CD4-positive, CD25-positive, alpha-beta regulatory T cell (primary cell): Measurements from ENCODE around the gene ATOH8. TPM values are rescaled to one million over a fixed set of nuclear protein-coding genes. Genes with fewer than 3 reads are reported as not detected.

ENCODE experiments used
- ATAC-seq, 2 donors: fragments of 150-1000 bp; cut with Tn5 transposase; one replicate each; pipeline ENCODE4 v1.10.0; 2021; ENCODE audit warnings: low read depth in 2 of 2, moderate number of reproducible peaks in 2 of 2, moderate library complexity in 1 of 2
- DNase-seq, 3 donors: peaks; one replicate each; pipeline versions ENCODE4 v3.0.0 to v3.0.0-alpha.2; 2012 to 2022; ENCODE audit warnings: mixed read lengths in 1 of 3
- H3K27ac ChIP-seq: one replicate; pipeline ENCODE4 v1.7.0; 2013; ENCODE audit warnings: mild to moderate bottlenecking, low read length; ENCODE audit not compliant: insufficient read depth, poor library complexity, severe bottlenecking
- H3K27me3 ChIP-seq: one replicate; pipeline ENCODE4 v1.7.0; 2013; ENCODE audit warnings: low read length; ENCODE audit not compliant: control insufficient read depth, insufficient read depth
- H3K36me3 ChIP-seq: one replicate; pipeline ENCODE4 v1.7.0; 2013; ENCODE audit warnings: mild to moderate bottlenecking, low read length, moderate library complexity; ENCODE audit not compliant: control insufficient read depth, insufficient read depth
- H3K4me1 ChIP-seq: 2 replicates; pipeline ENCODE4 v1.7.0; 2013; ENCODE audit warnings: mild to moderate bottlenecking, low read length; ENCODE audit not compliant: insufficient read depth, control insufficient read depth, poor library complexity, severe bottlenecking
- H3K4me3 ChIP-seq: one replicate; pipeline ENCODE4 v1.7.0; 2013; ENCODE audit warnings: low read depth, mild to moderate bottlenecking, low read length, moderate library complexity
- H3K9me3 ChIP-seq, 2 experiments: 1 replicate in 1 of 2; 2 replicates in 1 of 2; pipeline ENCODE4 v1.7.0; 2013; ENCODE audit warnings: low read length in 2 of 2, mild to moderate bottlenecking in 1 of 2, moderate library complexity in 1 of 2; ENCODE audit not compliant: control insufficient read depth in 2 of 2
- H3K27ac Mint-ChIP-seq, 3 donors: one replicate each; pipeline ENCODE4 v1.8.0; 2020 to 2022; ENCODE audit warnings: mild to moderate bottlenecking in 3 of 3, mixed read lengths in 3 of 3, moderate library complexity in 2 of 3
- H3K27me3 Mint-ChIP-seq: one replicate; pipeline ENCODE4 v1.8.0; 2022; ENCODE audit warnings: mild to moderate bottlenecking, mixed read lengths
- H3K36me3 Mint-ChIP-seq: one replicate; pipeline ENCODE4 v1.8.0; 2020; ENCODE audit warnings: mixed read lengths
- H3K4me1 Mint-ChIP-seq, 4 donors: one replicate each; pipeline ENCODE4 v1.8.0; 2020 to 2022; ENCODE audit warnings: mixed read lengths in 4 of 4, mild to moderate bottlenecking in 1 of 4
- H3K4me3 Mint-ChIP-seq, 4 donors: one replicate each; pipeline ENCODE4 v1.8.0; 2020 to 2022; ENCODE audit warnings: mild to moderate bottlenecking in 4 of 4, mixed read lengths in 4 of 4, moderate library complexity in 3 of 4
- H3K9me3 Mint-ChIP-seq, 7 donors: one replicate each; pipeline ENCODE4 v1.8.0; 2020 to 2022; ENCODE audit warnings: mixed read lengths in 7 of 7, mild to moderate bottlenecking in 3 of 7, moderate library complexity in 2 of 7
- polyA plus RNA-seq, 4 donors: library from polyadenylated mRNA; unstranded; fragments of 300-500 nt; fragmentation: Illumina TruSeq; gene quantifications; one replicate each; pipeline ENCODE4 v1.2.3, GENCODE V29; 2021
- total RNA-seq: library from RNA; stranded (reverse); gene quantifications from one replicate; pipeline ENCODE4 v1.2.3, GENCODE V29; 2022

Gene ATOH8
- total and polyA plus RNA-seq, 5 donors from 2014 or later = not detected

GRCh38 chr2:85734942-85735608, 18.7 kb upstream of the ATOH8 start:
- Mint-ChIP-seq H3K27me3 (peaks cover 26% of the 10 kb centered on the region), H3K4me3 (no peak overlapping the region), H3K9me3 (no peaks in the 10 kb centered on the region), H3K27ac (no peak overlapping the region), H3K36me3 (no peaks in the 10 kb centered on the region), H3K4me1 (no peaks in the 10 kb centered on the region)
- Histone ChIP-seq H3K36me3 (no peaks in the 10 kb centered on the region), H3K27ac (no peak overlapping the region), H3K27me3 (peaks cover 5% of the 10 kb centered on the region), H3K9me3 (no peaks in the 10 kb centered on the region), H3K4me3 (no peak overlapping the region), H3K4me1 (no peaks in the 10 kb centered on the region)
- no peak for ATAC-seq
- no peak for DNase-seq

GRCh38 chr2:85735691-85736090, 18.1 kb upstream of the ATOH8 start:
- H3K36me3 Mint-ChIP-seq = no peaks in the 10 kb centered on the region
- peaks cover 31% of the 10 kb centered on the region for H3K27me3 Mint-ChIP-seq
- DNase-seq (no peak), ATAC-seq (no peak)
- Histone ChIP-seq H3K4me1 (no peaks in the 10 kb centered on the region), H3K4me3 (no peak overlapping the region), H3K27me3 (peaks cover 5% of the 10 kb centered on the region), H3K27ac (no peak overlapping the region), H3K9me3 (no peaks in the 10 kb centered on the region), H3K36me3 (no peaks in the 10 kb centered on the region)
- H3K27ac Mint-ChIP-seq = no peak overlapping the region
- H3K4me1 Mint-ChIP-seq = no peaks in the 10 kb centered on the region
- H3K4me3 Mint-ChIP-seq = no peak overlapping the region
- H3K9me3 Mint-ChIP-seq = no peaks in the 10 kb centered on the region

- H3K36me3 ChIP-seq = no peaks in the 10 kb centered on the region
- Mint-ChIP-seq H3K4me1 (no peaks in the 10 kb centered on the region), H3K36me3 (no peaks in the 10 kb centered on the region), H3K27me3 (peaks cover 37% of the 10 kb centered on the region), H3K27ac (no peak overlapping the region), H3K4me3 (no peak overlapping the region), H3K9me3 (no peaks in the 10 kb centered on the region)
- ATAC-seq (no peak), DNase-seq (no peak)
- H3K27me3 ChIP-seq = peaks cover 5% of the 10 kb centered on the region
- H3K4me3 ChIP-seq = no peak overlapping the region
- no peaks in the 10 kb centered on the region for H3K9me3 ChIP-seq
- no peak overlapping the region for H3K27ac ChIP-seq
- H3K4me1 ChIP-seq = no peaks in the 10 kb centered on the region
Measured at GRCh38 chr2:85736456-85737355, 17.1 kb upstream of the ATOH8 start.

- H3K4me3 Mint-ChIP-seq = no peak overlapping the region
- H3K36me3 Mint-ChIP-seq = no peaks in the 10 kb centered on the region
- peaks cover 39% of the 10 kb centered on the region for H3K27me3 Mint-ChIP-seq
Measured at GRCh38 chr2:85737481-85737880, 16.3 kb upstream of the ATOH8 start.

GRCh38 chr2:85737961-85738360, 15.8 kb upstream of the ATOH8 start:
- Histone ChIP-seq H3K27ac (no peak overlapping the region), H3K4me1 (no peaks in the 10 kb centered on the region), H3K4me3 (no peak overlapping the region), H3K36me3 (no peaks in the 10 kb centered on the region), H3K9me3 (no peaks in the 10 kb centered on the region), H3K27me3 (peaks cover 6% of the 10 kb centered on the region)
- no peak overlapping the region for H3K27ac Mint-ChIP-seq
- H3K27me3 Mint-ChIP-seq = peaks cover 37% of the 10 kb centered on the region
- ATAC-seq (no peak), DNase-seq (no peak)
- no peaks in the 10 kb centered on the region for H3K36me3 Mint-ChIP-seq
- no peaks in the 10 kb centered on the region for H3K4me1 Mint-ChIP-seq
- H3K9me3 Mint-ChIP-seq = no peaks in the 10 kb centered on the region
- no peak overlapping the region for H3K4me3 Mint-ChIP-seq

More at GRCh38 chr2:85737481-85737880, 16.3 kb upstream of the ATOH8 start:
- H3K27ac ChIP-seq = no peak overlapping the region
- H3K4me1 ChIP-seq = no peaks in the 10 kb centered on the region
- H3K27me3 ChIP-seq = peaks cover 5% of the 10 kb centered on the region
- ATAC-seq (no peak), DNase-seq (no peak)
- H3K27ac Mint-ChIP-seq = no peak overlapping the region
- no peak overlapping the region for H3K4me3 ChIP-seq
- H3K9me3 ChIP-seq = no peaks in the 10 kb centered on the region
- H3K9me3 Mint-ChIP-seq = no peaks in the 10 kb centered on the region
- H3K4me1 Mint-ChIP-seq = no peaks in the 10 kb centered on the region
- no peaks in the 10 kb centered on the region for H3K36me3 ChIP-seq

- Mint-ChIP-seq H3K4me3 (no peak overlapping the region), H3K9me3 (no peaks in the 10 kb centered on the region), H3K36me3 (no peaks in the 10 kb centered on the region), H3K27ac (no peak overlapping the region), H3K4me1 (no peaks in the 10 kb centered on the region), H3K27me3 (peaks cover 47% of the 10 kb centered on the region)
- Histone ChIP-seq H3K27ac (no peak overlapping the region), H3K9me3 (no peaks in the 10 kb centered on the region), H3K36me3 (no peaks in the 10 kb centered on the region), H3K4me3 (no peak overlapping the region), H3K4me1 (no peaks in the 10 kb centered on the region), H3K27me3 (peaks cover 10% of the 10 kb centered on the region)
- ATAC-seq (no peak), DNase-seq (no peak)
Measured at GRCh38 chr2:85740193-85740592, 13.6 kb upstream of the ATOH8 start.

GRCh38 chr2:85741211-85741832, 12.5 kb upstream of the ATOH8 start:
- no peaks in the 10 kb centered on the region for H3K9me3 Mint-ChIP-seq
- H3K4me3 Mint-ChIP-seq = no peak overlapping the region
- H3K4me1 ChIP-seq = no peaks in the 10 kb centered on the region
- no peaks in the 10 kb centered on the region for H3K36me3 Mint-ChIP-seq
- H3K4me1 Mint-ChIP-seq = no peaks in the 10 kb centered on the region
- no peak for DNase-seq
- no peak overlapping the region for H3K27ac ChIP-seq
- H3K36me3 ChIP-seq = no peaks in the 10 kb centered on the region
- ATAC-seq = no peak
- H3K27me3 ChIP-seq = peaks cover 13% of the 10 kb centered on the region
- H3K27ac Mint-ChIP-seq = no peak overlapping the region
- H3K9me3 ChIP-seq = no peaks in the 10 kb centered on the region
- no peak overlapping the region for H3K4me3 ChIP-seq
- peaks cover 55% of the 10 kb centered on the region for H3K27me3 Mint-ChIP-seq
